K562 treated with DMSO at 1 percent for 48 hours (cell line): ENCODE results near the gene CREB3L1. TPM values are rescaled to one million over a fixed set of nuclear protein-coding genes. Genes with fewer than 3 reads are reported as not detected.

Experiments used
- total RNA-seq: library from RNA; unstranded; fragments of 300-600 nt; gene quantifications from 2 replicates; pipeline ENCODE4 v1.2.3, GENCODE V29; 2022; ENCODE audit warnings: low replicate concordance; ENCODE audit errors: extremely low read depth

Gene CREB3L1
- not detected in 2 replicates for total RNA-seq

DNA sequence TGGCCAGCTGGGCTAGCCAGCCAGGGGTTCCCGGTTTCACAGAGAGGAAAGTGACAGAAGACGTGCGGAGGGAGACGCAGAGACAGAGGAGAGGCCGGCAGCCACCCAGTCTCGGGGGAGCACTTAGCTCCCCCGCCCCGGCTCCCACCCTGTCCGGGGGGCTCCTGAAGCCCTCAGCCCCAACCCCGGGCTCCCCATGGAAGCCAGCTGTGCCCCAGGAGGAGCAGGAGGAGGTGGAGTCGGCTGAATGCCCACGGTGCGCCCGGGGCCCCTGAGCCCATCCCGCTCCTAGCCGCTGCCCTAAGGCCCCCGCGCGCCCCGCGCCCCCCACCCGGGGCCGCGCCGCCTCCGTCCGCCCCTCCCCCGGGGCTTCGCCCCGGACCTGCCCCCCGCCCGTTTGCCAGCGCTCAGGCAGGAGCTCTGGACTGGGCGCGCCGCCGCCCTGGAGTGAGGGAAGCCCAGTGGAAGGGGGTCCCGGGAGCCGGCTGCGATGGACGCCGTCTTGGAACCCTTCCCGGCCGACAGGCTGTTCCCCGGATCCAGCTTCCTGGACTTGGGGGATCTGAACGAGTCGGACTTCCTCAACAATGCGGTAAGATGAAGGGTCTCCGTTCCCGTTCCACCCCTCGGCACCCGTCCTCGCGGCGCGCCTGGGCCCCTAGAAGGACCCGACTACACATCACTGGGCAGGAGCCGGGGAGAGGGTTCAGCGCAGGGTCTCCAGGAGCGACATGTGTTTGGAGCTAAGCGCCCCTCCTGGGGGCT, at the start of gene CREB3L1:
TSS of gene CREB3L1 (plus strand) at position 41 of the 765 bp plus-strand sequence. CDS start at position 491, 450 bp downstream.

GRCh38 chr11:46346886-46347636, 69.6 kb downstream of the CREB3L1 start, which contains the start of gene DGKZ:
TSS of gene DGKZ (plus strand) at chr11:46347463. CDS start at chr11:46347660, 197 bp downstream.

Other genes starting within 250 kb of the CREB3L1 start
- not detected in 2 replicates for gene PHF21A, start 156.2 kb upstream of the CREB3L1 start, total RNA-seq
- gene DGKZ, start 69.8 kb downstream of the CREB3L1 start, total RNA-seq, result not detected in 2 replicates
- gene MDK, start 104.0 kb downstream of the CREB3L1 start, total RNA-seq, result not detected in 2 replicates
- not detected in 2 replicates for gene CHRM4, start 114.1 kb downstream of the CREB3L1 start, total RNA-seq